Right lobe of liver (tissue), 6 donors: ENCODE data around the gene RBBP5. TPM values are rescaled to one million over a fixed set of nuclear protein-coding genes. Genes with fewer than 3 reads are reported as not detected.
A peak's percentile ranks its signal among the peaks of the same experiment; 100 is the strongest.

Experiments
- ATAC-seq, 4 donors: fragments of 200-7000 bp; cut with Tn5 transposase; one replicate each; pipeline ENCODE4 v1.9.1; 2020; ENCODE audit warnings: mild to moderate bottlenecking in 4 of 4, moderate library complexity in 4 of 4
- DNase-seq, 3 donors: peaks; one replicate each; pipeline ENCODE4 v3.0.0-alpha.2; 2020
- H3K27ac ChIP-seq, 3 donors: fragments of 200-600 bp; one replicate each; pipeline ENCODE4 v1.8.0; 2022
- H3K27me3 ChIP-seq, 2 donors: fragments of 200-600 bp; one replicate each; pipeline ENCODE4 v1.8.0; 2022
- H3K36me3 ChIP-seq, 4 donors: fragments of 200-600 bp; sonication (generic) in 1 of 4; one replicate each; pipeline versions ENCODE4 v1.5.1 to v1.8.0; 2017 to 2022; ENCODE audit warnings: control low read depth in 1 of 4
- H3K4me1 ChIP-seq, 4 donors: fragments of 200-600 bp; sonication (generic) in 1 of 4; one replicate each; pipeline versions ENCODE4 v1.5.1 to v1.8.0; 2017 to 2022; ENCODE audit warnings: control low read depth in 1 of 4
- H3K4me3 ChIP-seq, 3 donors: fragments of 200-600 bp; one replicate each; pipeline ENCODE4 v1.8.0; 2022
- H3K9me3 ChIP-seq, 4 donors: fragments of 200-600 bp; sonication (generic) in 1 of 4; one replicate each; pipeline versions ENCODE4 v1.5.1 to v1.8.0; 2017 to 2022; ENCODE audit warnings: control low read depth in 1 of 4
- CTCF ChIP-seq, 4 donors: fragments of 200-600 bp in 3 of 4; fragments of 450-650 bp in 1 of 4; IDR thresholded peaks; one replicate each; pipeline versions ENCODE4 v1.5.1 to v1.8.0; 2016 to 2022; ENCODE audit warnings: antibody characterized with exemption in 4 of 4, mild to moderate bottlenecking in 2 of 4
- POLR2A ChIP-seq: fragments of 450-650 bp; IDR thresholded peaks from one replicate; pipeline ENCODE4 v1.6.1; 2017; ENCODE audit warnings: antibody characterized with exemption, mild to moderate bottlenecking
- WGBS: methylation state at CpG from one replicate; pipeline ENCODE4 v1.1.6; 2018; ENCODE audit warnings: low coverage, low lambda C conversion rate; ENCODE audit not compliant: insufficient coverage; ENCODE audit errors: missing lambda C conversion rate; 5-methylcytosine and 5-hydroxymethylcytosine counted together
- intact Hi-C, 2 donors: fragments of 100-400 bp; cut with DNase I; formaldehyde crosslinking; loops; one replicate each; pipeline versions ENCODE4 v1.11.2 to v1.14.1; 2022
- total RNA-seq, 6 experiments: library from RNA; depleted of rRNA in 2 of 6; stranded (reverse); fragments of >200 nt in 2 of 6; fragmentation: NEBNext Ultra II Directional in 3 of 6; extraction: Animal tissue kit (Norgen Biotek cat#: 25700) in 3 of 6; gene quantifications; one replicate each; pipeline versions ENCODE4 v1.1.0 to v1.2.4, GENCODE V29; 2016 to 2023
- donor health status: DM: no; HTN: yes; CAD: no.
- donor health status: DM: no; HTN: no; CAD: no.
- donor health status: DM: no; HTN: no; CAD: no.
- donor health status: DM: no; HTN: yes; CAD: no.
- donor health status: DM: no; HTN: yes; CAD: no.

The RBBP5 gene
- total RNA-seq, 6 experiments from 2014 or later, result 8.7 to 12.3 (median 10.0) TPM

GRCh38 chr1:205068457-205069040 is 53.2 kb downstream of the RBBP5 start:
- Histone ChIP-seq H3K4me3 (no peak overlapping the region), H3K9me3 (no peaks in the 10 kb centered on the region), H3K36me3 (no peaks in the 10 kb centered on the region), H3K27ac (no peak overlapping the region), H3K27me3 (no peaks in the 10 kb centered on the region), H3K4me1 (no peaks in the 10 kb centered on the region)
- 28% methylated on average over 2 of the region's 2 CpGs for WGBS
- intact Hi-C loops, result loop anchor here in 1 of 2 donors (10.0 kb wide), 1 partner anchor 186 kb away; no protein-coding TSS in a partner anchor
- no peak for DNase-seq
- no peak for TF ChIP-seq CTCF (IDR thresholded peaks at IDR 0.05)
- no peak for TF ChIP-seq POLR2A
- ATAC-seq, result no peak

GRCh38 chr1:205068001-205068400 is 53.8 kb downstream of the RBBP5 start:
- ATAC-seq, result no peak
- no peaks in the 10 kb centered on the region for H3K36me3 ChIP-seq
- TF ChIP-seq CTCF (IDR thresholded peaks at IDR 0.05) (no peak), POLR2A (no peak)
- H3K4me3 ChIP-seq, result no peak overlapping the region
- H3K9me3 ChIP-seq, result no peaks in the 10 kb centered on the region
- no peak overlapping the region for H3K27ac ChIP-seq
- no peaks in the 10 kb centered on the region for H3K4me1 ChIP-seq
- 53% methylated on average over 3 of the region's 4 CpGs for WGBS
- intact Hi-C loops, result loop anchor here in 1 of 2 donors (10.0 kb wide), 1 partner anchor 187 kb away; no protein-coding TSS in a partner anchor
- no peak for DNase-seq
- no peaks in the 10 kb centered on the region for H3K27me3 ChIP-seq

GRCh38 chr1:205067031-205067430 is 54.7 kb downstream of the RBBP5 start:
- Histone ChIP-seq H3K4me3 (no peak overlapping the region), H3K27me3 (no peaks in the 10 kb centered on the region), H3K27ac (no peak overlapping the region), H3K36me3 (no peaks in the 10 kb centered on the region), H3K4me1 (no peaks in the 10 kb centered on the region), H3K9me3 (no peaks in the 10 kb centered on the region)
- TF ChIP-seq CTCF (IDR thresholded peaks at IDR 0.05), result no peak
- TF ChIP-seq POLR2A, result no peak
- DNase-seq (no peak), ATAC-seq (no peak)
- intact Hi-C loops, result loop anchor here in 1 of 2 donors (10.0 kb wide), 1 partner anchor 188 kb away; no protein-coding TSS in a partner anchor
- WGBS, result no CpG with 5 or more reads among the region's 6 CpGs

- intact Hi-C loops, result loop anchor here in 1 of 2 donors (10.0 kb wide), 1 partner anchor 189 kb away; no protein-coding TSS in a partner anchor
- H3K9me3 ChIP-seq, result no peaks in the 10 kb centered on the region
- no peak for ATAC-seq
These were observed 55.5 kb downstream of the RBBP5 start for GRCh38 chr1:205066141-205066818.

More at GRCh38 chr1:205066141-205066818, 55.5 kb downstream of the RBBP5 start:
- Histone ChIP-seq H3K27ac (no peak overlapping the region), H3K36me3 (no peaks in the 10 kb centered on the region), H3K4me1 (no peaks in the 10 kb centered on the region), H3K4me3 (no peak overlapping the region), H3K27me3 (no peaks in the 10 kb centered on the region)
- DNase-seq, result peak in 1 of 3 donors; percentile 43
- 41% methylated on average over 4 of the region's 13 CpGs for WGBS
- no peak for TF ChIP-seq POLR2A
- peak in 1 of 4 donors; percentile 11 for TF ChIP-seq CTCF (IDR thresholded peaks at IDR 0.05)
